Breast epithelium (tissue), 4 donors: ENCODE data around the gene MGST1. TPM values are rescaled to one million over a fixed set of nuclear protein-coding genes. Genes with fewer than 3 reads are reported as not detected.

Source experiments
- DNase-seq, 2 donors: peaks; one replicate each; pipeline ENCODE4 v3.0.0-alpha.2; 2019; ENCODE audit warnings: low spot score in 2 of 2
- H3K27ac ChIP-seq, 2 donors: fragments of 200-600 bp; sonication (generic) in 1 of 2; one replicate each; pipeline ENCODE4 v1.5.1; 2016 to 2019; ENCODE audit warnings: mild to moderate bottlenecking in 1 of 2
- H3K27me3 ChIP-seq, 2 donors: fragments of 200-600 bp; sonication (generic) in 1 of 2; one replicate each; pipeline versions ENCODE4 v1.5.1 to v1.6.0; 2017 to 2019; ENCODE audit warnings: control low read depth in 1 of 2, mild to moderate bottlenecking in 1 of 2
- H3K36me3 ChIP-seq: fragments of 200-600 bp; one replicate; pipeline ENCODE4 v1.5.1; 2019
- H3K4me1 ChIP-seq, 2 donors: fragments of 200-600 bp; sonication (generic); one replicate each; pipeline ENCODE4 v1.5.1; 2016 to 2019; ENCODE audit warnings: control low read depth in 1 of 2
- H3K4me3 ChIP-seq, 3 donors: fragments of 200-600 bp; sonication (generic); 1 replicate in 2 of 3; 2 replicates in 1 of 3; pipeline ENCODE4 v1.5.1; 2016 to 2019; ENCODE audit warnings: mild to moderate bottlenecking in 3 of 3, moderate library complexity in 2 of 3
- H3K9me3 ChIP-seq, 2 donors: fragments of 200-600 bp; sonication (generic) in 1 of 2; one replicate each; pipeline ENCODE4 v1.5.1; 2016 to 2019; ENCODE audit warnings: control low read depth in 1 of 2
- POLR2A ChIP-seq: fragments of 450-650 bp; IDR thresholded peaks from one replicate; pipeline ENCODE4 v1.6.1; 2016; ENCODE audit warnings: antibody characterized with exemption, mild to moderate bottlenecking, moderate library complexity
- POLR2AphosphoS5 ChIP-seq, 3 donors: sonication (generic); formaldehyde crosslinking; IDR thresholded peaks; one replicate each; pipeline ENCODE4 v1.6.1; 2017; ENCODE audit warnings: antibody characterized with exemption in 3 of 3
- intact Hi-C: fragments of 100-400 bp; cut with DNase I; formaldehyde crosslinking; loops from one replicate; pipeline ENCODE4 v1.15.1; 2023; ENCODE audit warnings: low total_unique reads
- total RNA-seq, 3 donors: library from RNA; depleted of rRNA; stranded (reverse); fragments of >200 nt; gene quantifications; one replicate each; pipeline ENCODE4 v1.1.0, GENCODE V29; 2016
- TF ChIP-seq, protein P1 (sequence below), 3 donors: fragments of 450-650 bp; IDR thresholded peaks; one replicate each; pipeline ENCODE4 v1.5.1; 2016 to 2017; ENCODE audit warnings: antibody characterized with exemption in 3 of 3, mild to moderate bottlenecking in 3 of 3, moderate library complexity in 3 of 3

The MGST1 gene, protein sequence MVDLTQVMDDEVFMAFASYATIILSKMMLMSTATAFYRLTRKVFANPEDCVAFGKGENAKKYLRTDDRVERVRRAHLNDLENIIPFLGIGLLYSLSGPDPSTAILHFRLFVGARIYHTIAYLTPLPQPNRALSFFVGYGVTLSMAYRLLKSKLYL
- total RNA-seq, result 100 to 1,000 TPM; 301 to 702 (median 310) TPM

DNA sequence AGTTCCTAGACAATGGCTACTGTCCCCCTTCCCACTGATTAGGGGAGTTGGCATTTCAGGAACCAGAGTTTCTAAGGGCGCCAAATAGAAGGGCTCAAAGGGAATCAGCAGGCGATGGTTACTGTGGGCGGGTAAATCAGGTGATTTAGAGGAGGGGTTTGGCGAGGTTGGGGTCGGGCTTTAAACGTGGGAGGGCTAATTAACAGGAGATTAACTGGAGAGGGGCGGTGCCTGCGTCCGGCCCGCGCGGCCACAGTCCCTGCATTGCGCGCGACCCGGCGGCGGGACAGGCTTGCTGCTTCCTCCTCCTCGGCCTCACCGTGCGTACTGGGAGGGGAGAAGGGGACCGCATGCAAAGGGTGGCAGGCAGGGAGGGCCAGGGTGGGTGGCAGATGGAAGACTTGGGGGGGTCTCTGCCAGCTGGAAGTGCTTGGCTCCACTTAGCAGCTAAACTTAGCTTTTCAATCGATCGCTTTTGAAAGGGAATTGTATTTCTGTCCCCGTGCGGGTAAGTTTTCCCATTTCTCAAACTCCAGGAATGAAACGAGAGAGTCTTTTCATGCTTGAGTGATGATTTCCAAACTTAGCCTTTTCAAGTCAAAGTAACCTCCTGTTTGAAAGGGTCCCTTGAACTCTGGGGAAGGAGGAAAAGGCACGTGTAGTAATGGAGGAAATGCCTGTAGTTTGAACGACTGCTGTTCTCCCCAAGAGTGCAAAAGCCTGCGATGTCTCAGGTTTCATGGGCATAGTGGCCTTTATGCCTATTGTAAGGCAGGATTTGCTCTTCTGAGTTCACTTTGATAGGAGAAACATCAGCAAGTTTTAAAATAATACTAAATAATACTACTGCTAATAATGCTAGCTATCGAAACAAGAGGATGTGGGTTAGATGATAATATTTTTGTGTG, at the start of gene MGST1:
Gene MGST1, plus strand, starts transcription at position 255 of the 908 bp plus-strand sequence. CDS start 6,608 bp downstream, outside the sequence.
- no peaks in the 10 kb centered on the region for H3K9me3 ChIP-seq
- H3K4me3 ChIP-seq, result peak within 1 kb of the TSS; percentile 50 to 81 (median 53)
- TF ChIP-seq POLR2A (peak; percentile 52), POLR2AphosphoS5 (IDR thresholded peaks at IDR 0.05) (peak in 1 of 3 donors; percentile 70)
- TF ChIP-seq, protein P1, sequence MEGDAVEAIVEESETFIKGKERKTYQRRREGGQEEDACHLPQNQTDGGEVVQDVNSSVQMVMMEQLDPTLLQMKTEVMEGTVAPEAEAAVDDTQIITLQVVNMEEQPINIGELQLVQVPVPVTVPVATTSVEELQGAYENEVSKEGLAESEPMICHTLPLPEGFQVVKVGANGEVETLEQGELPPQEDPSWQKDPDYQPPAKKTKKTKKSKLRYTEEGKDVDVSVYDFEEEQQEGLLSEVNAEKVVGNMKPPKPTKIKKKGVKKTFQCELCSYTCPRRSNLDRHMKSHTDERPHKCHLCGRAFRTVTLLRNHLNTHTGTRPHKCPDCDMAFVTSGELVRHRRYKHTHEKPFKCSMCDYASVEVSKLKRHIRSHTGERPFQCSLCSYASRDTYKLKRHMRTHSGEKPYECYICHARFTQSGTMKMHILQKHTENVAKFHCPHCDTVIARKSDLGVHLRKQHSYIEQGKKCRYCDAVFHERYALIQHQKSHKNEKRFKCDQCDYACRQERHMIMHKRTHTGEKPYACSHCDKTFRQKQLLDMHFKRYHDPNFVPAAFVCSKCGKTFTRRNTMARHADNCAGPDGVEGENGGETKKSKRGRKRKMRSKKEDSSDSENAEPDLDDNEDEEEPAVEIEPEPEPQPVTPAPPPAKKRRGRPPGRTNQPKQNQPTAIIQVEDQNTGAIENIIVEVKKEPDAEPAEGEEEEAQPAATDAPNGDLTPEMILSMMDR (IDR thresholded peaks at IDR 0.05), result no peak
- no peaks in the 10 kb centered on the region for H3K36me3 ChIP-seq
- H3K27ac ChIP-seq, result peak within 1 kb of the TSS; percentile 84 to 95
- intact Hi-C loops, result no loop called here
- H3K27me3 ChIP-seq, result no peaks in the 10 kb centered on the region
- H3K4me1 ChIP-seq, result no peaks in the 10 kb centered on the region
- peak; percentile 55 to 73 for DNase-seq

GRCh38 chr12:16299403-16299802, 48.0 kb upstream of the MGST1 start:
- no peak overlapping the region for H3K27ac ChIP-seq
- TF ChIP-seq, protein P1 (IDR thresholded peaks at IDR 0.05), result no peak
- TF ChIP-seq POLR2AphosphoS5 (IDR thresholded peaks at IDR 0.05) (no peak), POLR2A (no peak)
- H3K36me3 ChIP-seq, result no peaks in the 10 kb centered on the region
- no peaks in the 10 kb centered on the region for H3K4me1 ChIP-seq
- H3K4me3 ChIP-seq, result no peak overlapping the region
- no peaks in the 10 kb centered on the region for H3K9me3 ChIP-seq
- intact Hi-C loops, result no loop called here
- no peaks in the 10 kb centered on the region for H3K27me3 ChIP-seq
- no peak for DNase-seq

- Histone ChIP-seq H3K27ac (peak overlapping the region in 1 of 2 donors; percentile 55), H3K36me3 (no peaks in the 10 kb centered on the region), H3K9me3 (no peaks in the 10 kb centered on the region), H3K27me3 (no peaks in the 10 kb centered on the region), H3K4me1 (no peaks in the 10 kb centered on the region), H3K4me3 (no peak overlapping the region)
- DNase-seq, result no peak
- intact Hi-C loops, result no loop called here
- TF ChIP-seq POLR2AphosphoS5 (IDR thresholded peaks at IDR 0.05), result no peak
- no peak for TF ChIP-seq POLR2A
- TF ChIP-seq, protein P1 (IDR thresholded peaks at IDR 0.05), result no peak
These were observed 47.3 kb upstream of the MGST1 start for GRCh38 chr12:16300122-16300521.

DNA sequence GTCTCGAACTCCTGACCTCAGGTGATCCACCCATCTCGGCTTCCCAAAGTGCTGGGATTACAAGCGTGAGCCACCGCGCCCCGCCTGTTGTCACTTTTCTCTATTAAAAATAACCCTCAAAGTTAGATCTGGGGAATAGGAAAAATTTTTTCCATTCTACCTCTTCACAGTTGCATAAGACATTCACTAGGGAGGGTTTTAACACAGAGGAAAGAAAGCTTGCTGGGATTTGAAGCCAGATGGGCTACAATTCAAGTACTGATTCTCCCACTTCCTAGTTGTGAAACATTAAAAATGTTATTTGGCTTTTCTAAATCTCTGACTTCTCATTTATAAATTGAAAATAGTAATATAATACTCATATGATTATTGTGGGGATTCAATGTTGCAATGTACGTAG, 46.7 kb upstream of the MGST1 start:
- no peaks in the 10 kb centered on the region for H3K4me1 ChIP-seq
- TF ChIP-seq, protein P1 (IDR thresholded peaks at IDR 0.05), result no peak
- TF ChIP-seq POLR2A (no peak), POLR2AphosphoS5 (IDR thresholded peaks at IDR 0.05) (no peak)
- DNase-seq, result no peak
- peak overlapping the region in 1 of 2 donors; percentile 55 for H3K27ac ChIP-seq
- H3K27me3 ChIP-seq, result no peaks in the 10 kb centered on the region
- no peaks in the 10 kb centered on the region for H3K36me3 ChIP-seq
- no peak overlapping the region for H3K4me3 ChIP-seq
- H3K9me3 ChIP-seq, result no peaks in the 10 kb centered on the region
- intact Hi-C loops, result no loop called here

DNA sequence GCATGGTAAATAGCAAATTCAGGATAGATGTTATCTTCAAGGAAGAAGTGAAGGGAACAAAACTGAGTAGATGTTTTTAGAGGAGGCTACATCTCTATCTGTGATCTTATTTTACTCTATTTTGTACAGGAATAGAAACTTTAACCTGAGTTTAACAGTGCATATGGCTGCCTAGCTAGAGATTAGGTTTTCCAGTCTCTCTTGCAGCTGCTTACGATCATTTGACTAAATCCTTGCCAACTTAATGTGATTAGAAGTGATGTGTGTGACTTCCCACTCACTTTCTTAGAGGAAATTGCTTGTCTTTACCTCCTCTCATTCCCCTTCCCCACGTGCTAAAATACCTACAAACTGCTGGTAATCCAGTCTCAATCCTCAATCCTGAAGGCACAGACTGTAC, 43.5 kb upstream of the MGST1 start:
- H3K4me3 ChIP-seq, result no peak overlapping the region
- no peak for DNase-seq
- no peaks in the 10 kb centered on the region for H3K36me3 ChIP-seq
- H3K27ac ChIP-seq, result no peak overlapping the region
- TF ChIP-seq, protein P1 (IDR thresholded peaks at IDR 0.05), result no peak
- TF ChIP-seq POLR2AphosphoS5 (IDR thresholded peaks at IDR 0.05) (no peak), POLR2A (no peak)
- intact Hi-C loops, result no loop called here
- H3K9me3 ChIP-seq, result no peaks in the 10 kb centered on the region
- no peaks in the 10 kb centered on the region for H3K4me1 ChIP-seq
- H3K27me3 ChIP-seq, result no peaks in the 10 kb centered on the region
